ENCODE data around the gene RPL7A.
A peak's percentile ranks its signal among the peaks of the same experiment; 100 is the strongest.

The RPL7A gene

DNA sequence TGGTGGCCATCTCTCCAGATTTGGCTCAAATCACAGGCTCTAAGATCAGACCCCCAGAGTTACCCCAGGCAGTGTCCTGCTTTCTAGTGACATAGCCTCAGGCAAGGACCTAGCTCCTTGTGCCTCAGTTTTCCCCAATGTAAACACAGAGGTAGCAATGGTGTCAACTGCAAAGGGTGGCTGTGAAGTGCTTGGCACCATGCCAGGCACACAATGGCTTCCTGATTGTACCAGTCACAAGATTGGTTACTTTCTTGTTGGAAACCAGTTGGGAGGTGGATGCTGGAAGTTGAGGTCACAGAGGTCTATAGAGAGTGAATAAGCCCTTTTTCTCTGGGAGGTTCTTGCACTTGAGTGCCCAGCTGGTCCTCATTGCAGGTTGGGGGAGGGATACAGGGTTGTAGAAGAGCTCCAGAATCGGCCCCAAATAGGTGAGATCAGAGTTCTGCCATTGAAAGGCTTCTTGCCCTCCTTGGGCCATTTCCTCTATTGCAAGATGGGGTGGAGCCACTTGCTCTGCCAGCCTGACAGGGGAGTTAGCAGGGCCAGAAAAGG, 30.5 kb downstream of the RPL7A start:
- H3K4me3 ChIP-seq (ENCODE audit: insufficient read depth in 1 of 2, low read depth in 1 of 2, low read length in 2 of 2), result peak overlapping the region in 1 of 2 experiments; percentile 41
- H2BK15ac ChIP-seq (ENCODE audit: low read depth, poor library complexity, severe bottlenecking), result no peak overlapping the region
- H3K9me3 ChIP-seq (ENCODE audit: control insufficient read depth, low read length), result no peaks in the 10 kb centered on the region
- peaks cover 4% of the 10 kb centered on the region for H3K79me1 ChIP-seq (replicated peaks; ENCODE audit: low read length, poor library complexity, severe bottlenecking)
- no peak overlapping the region for H2BK5ac ChIP-seq (ENCODE audit: low read depth, low read length, poor library complexity, severe bottlenecking)
- no peak overlapping the region for H2BK12ac ChIP-seq (ENCODE audit: low read length in 2 of 2)
- WGBS, result 93% methylated on average over 1 of the region's 1 CpG
- no peak overlapping the region for H3K18ac ChIP-seq (ENCODE audit: low read depth in 1 of 2, low read length in 2 of 2)
- H3K27me3 ChIP-seq (ENCODE audit: control insufficient read depth in 1 of 2, insufficient read depth in 1 of 2, low read length in 2 of 2), result no peaks in the 10 kb centered on the region
- no peak overlapping the region for H4K8ac ChIP-seq (ENCODE audit: low read length)
- H2BK120ac ChIP-seq (ENCODE audit: low read depth, low read length), result no peak overlapping the region
- H3K14ac ChIP-seq (ENCODE audit: low read length in 2 of 2), result no peak overlapping the region
- peak overlapping the region; percentile 47 for H3K9ac ChIP-seq (ENCODE audit: low read length)
- H2AK5ac ChIP-seq (ENCODE audit: low read length, severe bottlenecking), result no peak overlapping the region
- H3K4me1 ChIP-seq (ENCODE audit: control insufficient read depth, insufficient read depth, low read depth, low read length), result peaks cover 17% of the 10 kb centered on the region
- no peak overlapping the region for H3K4me2 ChIP-seq (ENCODE audit: low read length, poor library complexity, severe bottlenecking)
- H3K4ac ChIP-seq (ENCODE audit: low read depth in 1 of 2, low read length in 2 of 2), result no peak overlapping the region
- H4K91ac ChIP-seq (ENCODE audit: low read length), result no peak overlapping the region
- peaks cover 0 to 1% of the 10 kb centered on the region in 2 experiments for H3K36me3 ChIP-seq (ENCODE audit: control insufficient read depth in 1 of 2, insufficient read depth in 2 of 2, low read depth in 1 of 2, low read length in 2 of 2)
- H3K23ac ChIP-seq (ENCODE audit: low read length in 2 of 2), result no peak overlapping the region
- H3K27ac ChIP-seq (ENCODE audit: low read length, poor library complexity, severe bottlenecking), result no peak overlapping the region
- DNase-seq, result no peak
- H2AFZ ChIP-seq (ENCODE audit: low read depth, low read length), result no peak overlapping the region

DNA sequence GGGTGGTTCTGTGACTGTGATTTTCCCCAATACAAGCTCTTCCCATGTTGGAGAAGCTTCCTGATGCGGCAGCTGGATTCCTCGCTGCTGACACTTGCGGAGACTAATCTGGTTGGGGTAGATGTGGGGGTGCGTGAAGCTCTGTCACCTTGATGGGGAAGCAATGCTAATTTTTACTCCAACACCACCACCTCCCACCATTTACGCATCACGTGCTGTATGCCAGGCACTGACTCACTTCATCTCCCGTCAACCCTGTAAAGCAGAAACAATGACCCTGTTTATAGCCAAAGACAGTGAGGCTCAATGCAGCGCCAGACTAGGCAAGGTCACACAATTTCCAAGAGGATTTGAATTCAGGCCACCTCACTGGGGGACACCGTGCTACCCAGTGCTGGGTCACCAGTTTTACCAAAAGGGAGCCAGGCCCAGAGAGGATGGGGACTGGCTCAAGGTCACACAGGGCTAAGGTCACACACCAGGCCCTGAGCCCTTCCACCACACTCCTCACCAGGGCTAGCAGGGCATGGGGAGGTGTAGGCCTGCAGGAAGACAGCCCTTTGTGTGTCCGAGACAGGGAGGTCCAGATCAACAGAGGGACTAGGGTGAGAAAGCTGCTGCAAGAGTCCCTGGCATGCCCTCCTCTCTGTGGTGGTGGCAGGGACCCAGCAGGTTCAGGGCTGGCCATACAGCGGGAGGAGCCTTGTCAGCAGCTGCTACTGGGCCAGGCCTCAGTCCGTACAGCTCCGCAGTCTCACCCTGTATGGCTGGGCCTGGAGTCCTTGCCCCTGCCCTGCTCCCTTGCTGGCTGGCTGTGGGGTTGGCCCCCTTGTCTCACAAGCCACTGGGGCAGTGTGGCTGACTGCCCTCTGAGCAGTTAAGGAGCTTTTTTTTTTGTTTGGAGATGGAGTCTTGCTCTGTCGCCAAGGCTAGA, 31.4 kb downstream of the RPL7A start:
- no peak overlapping the region for H3K23ac ChIP-seq (ENCODE audit: low read length in 2 of 2)
- no peak overlapping the region for H3K4ac ChIP-seq (ENCODE audit: low read depth in 1 of 2, low read length in 2 of 2)
- H3K9ac ChIP-seq (ENCODE audit: low read length), result no peak overlapping the region
- H3K27me3 ChIP-seq (ENCODE audit: control insufficient read depth in 1 of 2, insufficient read depth in 1 of 2, low read length in 2 of 2), result no peaks in the 10 kb centered on the region
- no peak overlapping the region for H4K91ac ChIP-seq (ENCODE audit: low read length)
- no peak overlapping the region for H3K18ac ChIP-seq (ENCODE audit: low read depth in 1 of 2, low read length in 2 of 2)
- H2BK120ac ChIP-seq (ENCODE audit: low read depth, low read length), result no peak overlapping the region
- no peak overlapping the region for H2AFZ ChIP-seq (ENCODE audit: low read depth, low read length)
- H3K4me2 ChIP-seq (ENCODE audit: low read length, poor library complexity, severe bottlenecking), result no peak overlapping the region
- H3K4me1 ChIP-seq (ENCODE audit: control insufficient read depth, insufficient read depth, low read depth, low read length), result peaks cover 13% of the 10 kb centered on the region
- no peak overlapping the region for H2AK5ac ChIP-seq (ENCODE audit: low read length, severe bottlenecking)
- H3K79me1 ChIP-seq (replicated peaks; ENCODE audit: low read length, poor library complexity, severe bottlenecking), result peaks cover 4% of the 10 kb centered on the region
- H4K8ac ChIP-seq (ENCODE audit: low read length), result no peak overlapping the region
- no peak overlapping the region for H2BK12ac ChIP-seq (ENCODE audit: low read length in 2 of 2)
- DNase-seq, result no peak
- H3K14ac ChIP-seq (ENCODE audit: low read length in 2 of 2), result no peak overlapping the region
- no peaks in the 10 kb centered on the region for H3K9me3 ChIP-seq (ENCODE audit: control insufficient read depth, low read length)
- H3K27ac ChIP-seq (ENCODE audit: low read length, poor library complexity, severe bottlenecking), result no peak overlapping the region
- WGBS, result 92% methylated on average over 13 of the region's 14 CpGs
- no peak overlapping the region for H2BK5ac ChIP-seq (ENCODE audit: low read depth, low read length, poor library complexity, severe bottlenecking)
- H2BK15ac ChIP-seq (ENCODE audit: low read depth, poor library complexity, severe bottlenecking), result no peak overlapping the region
- H3K36me3 ChIP-seq (ENCODE audit: control insufficient read depth in 1 of 2, insufficient read depth in 2 of 2, low read depth in 1 of 2, low read length in 2 of 2), result no peaks in the 10 kb centered on the region
- H3K4me3 ChIP-seq (ENCODE audit: insufficient read depth in 1 of 2, low read depth in 1 of 2, low read length in 2 of 2), result no peak overlapping the region

DNA sequence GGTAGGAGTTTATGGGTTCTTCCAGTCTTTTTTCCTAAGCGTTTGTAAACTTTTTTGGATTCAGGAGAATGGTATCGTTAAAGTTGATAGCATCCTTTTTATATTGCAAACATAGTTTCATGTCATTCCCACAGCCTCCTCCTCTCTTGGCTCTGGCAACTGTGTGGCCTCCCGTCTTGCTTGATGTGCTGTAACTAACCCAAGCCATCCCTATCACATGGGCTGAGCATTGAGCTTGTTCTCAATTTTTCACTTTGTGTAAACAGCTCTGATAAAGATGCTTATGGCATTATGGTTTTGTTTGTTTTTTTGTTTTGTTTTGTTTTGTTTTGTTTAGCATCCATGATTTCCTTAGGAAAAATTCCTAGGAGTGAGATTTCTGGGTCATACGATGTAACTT, 32.7 kb downstream of the RPL7A start:
- no peak overlapping the region for H2AK5ac ChIP-seq (ENCODE audit: low read length, severe bottlenecking)
- WGBS, result 97% methylated on average over 4 of the region's 4 CpGs
- H2BK12ac ChIP-seq (ENCODE audit: low read length in 2 of 2), result no peak overlapping the region
- H3K4me1 ChIP-seq (ENCODE audit: control insufficient read depth, insufficient read depth, low read depth, low read length), result peaks cover 13% of the 10 kb centered on the region
- H4K8ac ChIP-seq (ENCODE audit: low read length), result no peak overlapping the region
- H3K9ac ChIP-seq (ENCODE audit: low read length), result no peak overlapping the region
- H2BK15ac ChIP-seq (ENCODE audit: low read depth, poor library complexity, severe bottlenecking), result no peak overlapping the region
- H3K27me3 ChIP-seq (ENCODE audit: control insufficient read depth in 1 of 2, insufficient read depth in 1 of 2, low read length in 2 of 2), result no peaks in the 10 kb centered on the region
- H3K4ac ChIP-seq (ENCODE audit: low read depth in 1 of 2, low read length in 2 of 2), result no peak overlapping the region
- H3K79me1 ChIP-seq (replicated peaks; ENCODE audit: low read length, poor library complexity, severe bottlenecking), result peaks cover 4% of the 10 kb centered on the region
- no peak overlapping the region for H4K91ac ChIP-seq (ENCODE audit: low read length)
- H3K27ac ChIP-seq (ENCODE audit: low read length, poor library complexity, severe bottlenecking), result no peak overlapping the region
- no peak overlapping the region for H3K23ac ChIP-seq (ENCODE audit: low read length in 2 of 2)
- no peak overlapping the region for H2AFZ ChIP-seq (ENCODE audit: low read depth, low read length)
- H3K18ac ChIP-seq (ENCODE audit: low read depth in 1 of 2, low read length in 2 of 2), result no peak overlapping the region
- H2BK5ac ChIP-seq (ENCODE audit: low read depth, low read length, poor library complexity, severe bottlenecking), result no peak overlapping the region
- no peak overlapping the region for H3K4me2 ChIP-seq (ENCODE audit: low read length, poor library complexity, severe bottlenecking)
- no peak for DNase-seq
- no peak overlapping the region for H3K4me3 ChIP-seq (ENCODE audit: insufficient read depth in 1 of 2, low read depth in 1 of 2, low read length in 2 of 2)
- no peaks in the 10 kb centered on the region for H3K36me3 ChIP-seq (ENCODE audit: control insufficient read depth in 1 of 2, insufficient read depth in 2 of 2, low read depth in 1 of 2, low read length in 2 of 2)
- H3K9me3 ChIP-seq (ENCODE audit: control insufficient read depth, low read length), result no peaks in the 10 kb centered on the region
- no peak overlapping the region for H3K14ac ChIP-seq (ENCODE audit: low read length in 2 of 2)
- no peak overlapping the region for H2BK120ac ChIP-seq (ENCODE audit: low read depth, low read length)

DNA sequence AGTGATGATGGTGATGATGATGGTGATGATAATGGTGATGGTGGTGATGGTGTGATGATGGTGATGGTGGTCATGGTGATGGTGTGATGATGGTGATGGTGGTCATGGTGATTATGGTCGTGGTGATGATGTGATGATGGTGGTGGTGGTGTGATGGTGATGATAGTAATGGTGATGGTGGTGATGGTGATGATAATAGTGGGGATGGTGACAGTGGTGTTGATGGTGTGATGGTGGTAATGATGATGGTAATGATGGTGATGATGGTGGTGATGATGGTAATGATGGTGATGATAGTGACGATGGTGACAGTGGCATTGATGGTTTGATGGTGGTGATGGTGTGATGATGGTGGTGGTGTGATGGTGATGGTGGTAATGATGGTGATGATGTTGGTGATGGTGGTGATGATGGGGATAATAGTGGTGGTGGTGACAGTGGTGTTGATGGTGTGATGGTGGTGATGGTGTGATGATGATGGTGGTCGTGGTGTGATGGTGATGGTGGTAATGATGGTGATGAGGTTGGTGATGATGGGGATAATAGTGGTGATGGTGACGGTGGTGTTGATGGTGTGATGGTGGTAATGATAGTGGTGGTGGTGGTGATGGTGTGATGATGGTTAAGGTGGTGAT, 34.6 kb downstream of the RPL7A start:
- H3K14ac ChIP-seq (ENCODE audit: low read length in 2 of 2), result no peak overlapping the region
- no peak overlapping the region for H2AFZ ChIP-seq (ENCODE audit: low read depth, low read length)
- H3K4me1 ChIP-seq (ENCODE audit: control insufficient read depth, insufficient read depth, low read depth, low read length), result peaks cover 8% of the 10 kb centered on the region
- no peak overlapping the region for H3K23ac ChIP-seq (ENCODE audit: low read length in 2 of 2)
- H3K36me3 ChIP-seq (ENCODE audit: control insufficient read depth in 1 of 2, insufficient read depth in 2 of 2, low read depth in 1 of 2, low read length in 2 of 2), result no peaks in the 10 kb centered on the region
- no peak overlapping the region for H4K91ac ChIP-seq (ENCODE audit: low read length)
- no peak overlapping the region for H2AK5ac ChIP-seq (ENCODE audit: low read length, severe bottlenecking)
- H3K9ac ChIP-seq (ENCODE audit: low read length), result no peak overlapping the region
- no peaks in the 10 kb centered on the region for H3K9me3 ChIP-seq (ENCODE audit: control insufficient read depth, low read length)
- no peak overlapping the region for H2BK12ac ChIP-seq (ENCODE audit: low read length in 2 of 2)
- no peak overlapping the region for H3K4me3 ChIP-seq (ENCODE audit: insufficient read depth in 1 of 2, low read depth in 1 of 2, low read length in 2 of 2)
- DNase-seq, result no peak
- no peak overlapping the region for H3K4ac ChIP-seq (ENCODE audit: low read depth in 1 of 2, low read length in 2 of 2)
- H2BK15ac ChIP-seq (ENCODE audit: low read depth, poor library complexity, severe bottlenecking), result no peak overlapping the region
- H3K27me3 ChIP-seq (ENCODE audit: control insufficient read depth in 1 of 2, insufficient read depth in 1 of 2, low read length in 2 of 2), result peaks cover 0 to 1% of the 10 kb centered on the region in 2 experiments
- no peak overlapping the region for H3K27ac ChIP-seq (ENCODE audit: low read length, poor library complexity, severe bottlenecking)
- H3K18ac ChIP-seq (ENCODE audit: low read depth in 1 of 2, low read length in 2 of 2), result no peak overlapping the region
- 91% methylated on average over 4 of the region's 4 CpGs for WGBS
- H2BK120ac ChIP-seq (ENCODE audit: low read depth, low read length), result no peak overlapping the region
- no peak overlapping the region for H2BK5ac ChIP-seq (ENCODE audit: low read depth, low read length, poor library complexity, severe bottlenecking)
- no peak overlapping the region for H4K8ac ChIP-seq (ENCODE audit: low read length)
- H3K79me1 ChIP-seq (replicated peaks; ENCODE audit: low read length, poor library complexity, severe bottlenecking), result no peaks in the 10 kb centered on the region
- H3K4me2 ChIP-seq (ENCODE audit: low read length, poor library complexity, severe bottlenecking), result no peak overlapping the region

Data from mesenchymal stem cell (in vitro differentiated cells and primary cell).